PFSK-1 (cell line): ENCODE results near the gene TNFRSF1B.

ENCODE experiments used
- REST ChIP-seq, 2 experiments: IDR thresholded peaks; 2 replicates each; pipeline versions ENCODE4 v1.6.1 to v1.8.0; 2011 to 2012; ENCODE audit warnings: low read depth in 2 of 2, low read length in 2 of 2, control low read depth in 1 of 2, inconsistent platforms in 1 of 2, mild to moderate bottlenecking in 1 of 2, moderate library complexity in 1 of 2; ENCODE audit not compliant: insufficient read depth in 1 of 2
- SIN3A ChIP-seq: IDR thresholded peaks from 2 replicates; pipeline ENCODE4 v1.6.1; 2012; ENCODE audit warnings: mild to moderate bottlenecking, low read length, moderate library complexity, borderline replicate concordance; ENCODE audit not compliant: insufficient read depth
- TAF1 ChIP-seq: IDR thresholded peaks from 2 replicates; pipeline ENCODE4 v1.6.1; 2012; ENCODE audit warnings: low read length, control low read depth, borderline replicate concordance; ENCODE audit not compliant: insufficient read depth

DNA sequence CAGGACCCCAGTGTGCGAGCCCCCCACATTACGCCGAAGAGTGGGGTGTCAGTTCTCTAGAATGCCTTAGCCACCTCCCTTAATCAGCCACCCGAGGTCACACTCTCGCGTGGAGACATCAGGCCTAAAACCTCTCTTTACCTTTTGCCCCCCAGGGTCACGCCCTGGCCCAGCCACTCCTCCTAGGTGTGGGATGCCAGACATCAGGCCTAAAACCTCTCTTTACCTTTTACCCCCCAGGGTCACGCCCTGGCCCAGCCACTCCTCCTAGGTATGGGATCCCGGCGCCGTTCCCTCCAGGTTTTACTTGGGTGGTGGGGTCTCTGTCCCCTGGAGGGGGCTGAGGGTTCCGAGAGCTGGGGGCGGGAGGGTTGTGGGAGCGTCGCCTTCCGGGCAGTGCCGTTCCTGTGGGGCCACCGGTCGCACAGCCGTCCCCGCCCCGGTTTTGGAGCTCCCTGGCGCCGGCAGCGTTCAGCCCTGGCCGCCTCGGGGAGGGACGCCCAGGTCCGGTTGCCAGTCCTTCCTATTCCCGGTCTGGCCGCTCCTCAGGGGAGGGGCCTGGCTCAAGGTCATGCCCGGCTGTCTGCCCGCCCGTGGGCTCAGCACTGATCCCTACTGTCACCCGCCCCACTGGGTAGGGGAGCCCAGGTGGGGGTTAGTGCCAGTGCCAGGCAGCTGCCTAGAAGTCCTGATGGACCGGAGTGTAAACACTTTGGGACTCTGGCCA, 63.9 kb downstream of the TNFRSF1B start:
- TF ChIP-seq TAF1: no peak
- no peak for TF ChIP-seq REST (IDR thresholded peaks at IDR 0.05; ENCODE audit: insufficient read depth in 1 of 2, low read depth in 2 of 2, low read length in 2 of 2)
- no peak for TF ChIP-seq SIN3A
